Measurements from ENCODE around the gene APP. TPM values are rescaled to one million over a fixed set of nuclear protein-coding genes. Genes with fewer than 3 reads are reported as not detected.

The APP gene
- total RNA-seq, 1 experiment from 2014 or later, result 531 TPM

GRCh38 chr21:26115899-26116298 is 54.7 kb downstream of the APP start:
- POLR2A ChIA-PET (ENCODE audit: low non-redundant PET), result no interaction called here
- H3K27me3 ChIP-seq (replicated peaks; ENCODE audit: insufficient read depth, low read depth, low read length, poor library complexity), result no peaks in the 10 kb centered on the region
- no peak overlapping the region for H3K4me3 ChIP-seq (ENCODE audit: low read depth, low read length, poor library complexity, severe bottlenecking)
- no TSS peak for BruUV-seq (replicated peaks)
- TF ChIP-seq EZH2 (IDR thresholded peaks at IDR 0.05; ENCODE audit: borderline replicate concordance, low read depth, low read length, poor library complexity, severe bottlenecking) (no peak), CTCF (conservative IDR thresholded peaks at IDR 0.05; ENCODE audit: low read depth, low read length) (no peak)
- H3K9me3 ChIP-seq (ENCODE audit: low read depth, low read length, poor library complexity, severe bottlenecking), result no peaks in the 10 kb centered on the region
- peaks cover 95% of the 10 kb centered on the region for H3K4me1 ChIP-seq (ENCODE audit: insufficient read depth, low read length, poor library complexity, severe bottlenecking)
- peaks cover 8% of the 10 kb centered on the region for H3K36me3 ChIP-seq (ENCODE audit: insufficient read depth, low read length, poor library complexity, severe bottlenecking)
- peak overlapping the region; percentile 59 for H3K27ac ChIP-seq (ENCODE audit: low read depth, low read length, poor library complexity, severe bottlenecking)
- no peak for DNase-seq (ENCODE audit: low spot score)
- intact Hi-C loops (cut with micrococcal nuclease; ENCODE audit: unreplicated experiment), result no loop called here
- CTCF ChIA-PET, result no interaction called here

GRCh38 chr21:26115305-26115704 is 55.3 kb downstream of the APP start:
- intact Hi-C loops (cut with micrococcal nuclease; ENCODE audit: unreplicated experiment), result no loop called here
- no peaks in the 10 kb centered on the region for H3K9me3 ChIP-seq (ENCODE audit: low read depth, low read length, poor library complexity, severe bottlenecking)
- POLR2A ChIA-PET (ENCODE audit: low non-redundant PET), result no interaction called here
- DNase-seq (ENCODE audit: low spot score), result peak; percentile 50
- no peak overlapping the region for H3K4me3 ChIP-seq (ENCODE audit: low read depth, low read length, poor library complexity, severe bottlenecking)
- no peaks in the 10 kb centered on the region for H3K27me3 ChIP-seq (replicated peaks; ENCODE audit: insufficient read depth, low read depth, low read length, poor library complexity)
- CTCF ChIA-PET, result no interaction called here
- peaks cover 95% of the 10 kb centered on the region for H3K4me1 ChIP-seq (ENCODE audit: insufficient read depth, low read length, poor library complexity, severe bottlenecking)
- BruUV-seq (replicated peaks), result no TSS peak
- no peak for TF ChIP-seq EZH2 (IDR thresholded peaks at IDR 0.05; ENCODE audit: borderline replicate concordance, low read depth, low read length, poor library complexity, severe bottlenecking)
- TF ChIP-seq CTCF (conservative IDR thresholded peaks at IDR 0.05; ENCODE audit: low read depth, low read length), result no peak
- no peak overlapping the region for H3K27ac ChIP-seq (ENCODE audit: low read depth, low read length, poor library complexity, severe bottlenecking)
- peaks cover 8% of the 10 kb centered on the region for H3K36me3 ChIP-seq (ENCODE audit: insufficient read depth, low read length, poor library complexity, severe bottlenecking)

- POLR2A ChIA-PET (ENCODE audit: low non-redundant PET), result no interaction called here
These were observed 57.6 kb downstream of the APP start for GRCh38 chr21:26112975-26113374.

More at GRCh38 chr21:26112975-26113374, 57.6 kb downstream of the APP start:
- no peaks in the 10 kb centered on the region for H3K27me3 ChIP-seq (replicated peaks; ENCODE audit: insufficient read depth, low read depth, low read length, poor library complexity)
- no peak overlapping the region for H3K27ac ChIP-seq (ENCODE audit: low read depth, low read length, poor library complexity, severe bottlenecking)
- H3K36me3 ChIP-seq (ENCODE audit: insufficient read depth, low read length, poor library complexity, severe bottlenecking), result peaks cover 22% of the 10 kb centered on the region
- no TSS peak for BruUV-seq (replicated peaks)
- H3K4me1 ChIP-seq (ENCODE audit: insufficient read depth, low read length, poor library complexity, severe bottlenecking), result peaks cover 81% of the 10 kb centered on the region
- TF ChIP-seq EZH2 (IDR thresholded peaks at IDR 0.05; ENCODE audit: borderline replicate concordance, low read depth, low read length, poor library complexity, severe bottlenecking), result no peak
- no peak for TF ChIP-seq CTCF (conservative IDR thresholded peaks at IDR 0.05; ENCODE audit: low read depth, low read length)
- no peak overlapping the region for H3K4me3 ChIP-seq (ENCODE audit: low read depth, low read length, poor library complexity, severe bottlenecking)
- no peak for DNase-seq (ENCODE audit: low spot score)
- CTCF ChIA-PET, result no interaction called here
- no peaks in the 10 kb centered on the region for H3K9me3 ChIP-seq (ENCODE audit: low read depth, low read length, poor library complexity, severe bottlenecking)
- intact Hi-C loops (cut with micrococcal nuclease; ENCODE audit: unreplicated experiment), result no loop called here

Measured in A673 (cell line).